IPS DF 6.9 (cell line): ENCODE results near the gene TMEM60.

ENCODE experiments used
- DNase-seq: peaks from one replicate; pipeline ENCODE4 v3.0.0-alpha.2; 2013; ENCODE audit warnings: low read depth, low spot score
- H3K27ac ChIP-seq: one replicate; pipeline ENCODE4 v1.5.1; 2013; ENCODE audit warnings: low read length, control low read depth
- H3K27me3 ChIP-seq: 2 replicates; pipeline ENCODE4 v1.6.1; 2013; ENCODE audit warnings: mild to moderate bottlenecking, low read length; ENCODE audit not compliant: control insufficient read depth, insufficient read depth
- H3K36me3 ChIP-seq: 2 replicates; pipeline ENCODE4 v1.6.1; 2013; ENCODE audit warnings: low read length; ENCODE audit not compliant: control insufficient read depth, insufficient read depth
- H3K4me1 ChIP-seq: 2 replicates; pipeline ENCODE4 v1.6.1; 2013; ENCODE audit warnings: low read length; ENCODE audit not compliant: control insufficient read depth, insufficient read depth
- H3K4me3 ChIP-seq: 2 replicates; pipeline ENCODE4 v1.5.1; 2013; ENCODE audit warnings: mild to moderate bottlenecking, low read length
- H3K9me3 ChIP-seq: 2 replicates; pipeline ENCODE4 v1.6.1; 2013; ENCODE audit warnings: low read length, inconsistent platforms; ENCODE audit not compliant: control insufficient read depth, insufficient read depth
- WGBS: extraction: QIAGEN DNeasy Blood & Tissue Kit; methylation state at CpG from one replicate; pipeline ENCODE4 v1.1.7; 2013; ENCODE audit warnings: mixed read lengths, missing lambda C conversion rate; ENCODE audit not compliant: insufficient read length, insufficient coverage; 5-methylcytosine and 5-hydroxymethylcytosine counted together

Gene TMEM60

DNA sequence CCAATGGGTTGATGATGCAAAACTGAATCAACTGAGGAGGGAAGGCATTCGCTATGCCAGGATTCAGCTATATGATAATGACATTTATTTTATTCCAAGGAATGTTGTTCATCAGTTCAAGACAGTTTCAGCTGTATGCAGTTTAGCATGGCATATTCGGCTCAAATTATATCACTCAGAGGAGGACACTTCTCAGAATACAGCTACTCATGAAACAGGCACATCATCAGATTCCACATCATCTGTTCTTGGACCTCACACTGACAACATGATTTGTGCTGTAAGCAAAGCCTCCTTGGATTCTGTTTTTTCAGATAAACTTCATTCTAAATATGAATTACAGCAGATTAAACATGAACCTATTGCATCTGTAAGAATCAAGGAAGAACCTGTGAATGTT is 19.7 kb downstream of the TMEM60 start:
- no peak for DNase-seq
- WGBS = no CpG with 5 or more reads among the region's 2 CpGs
- no peaks in the 10 kb centered on the region for H3K36me3 ChIP-seq
- no peak overlapping the region for H3K4me3 ChIP-seq
- H3K27ac ChIP-seq = no peak overlapping the region
- H3K4me1 ChIP-seq = no peaks in the 10 kb centered on the region
- H3K27me3 ChIP-seq = no peaks in the 10 kb centered on the region
- no peaks in the 10 kb centered on the region for H3K9me3 ChIP-seq

DNA sequence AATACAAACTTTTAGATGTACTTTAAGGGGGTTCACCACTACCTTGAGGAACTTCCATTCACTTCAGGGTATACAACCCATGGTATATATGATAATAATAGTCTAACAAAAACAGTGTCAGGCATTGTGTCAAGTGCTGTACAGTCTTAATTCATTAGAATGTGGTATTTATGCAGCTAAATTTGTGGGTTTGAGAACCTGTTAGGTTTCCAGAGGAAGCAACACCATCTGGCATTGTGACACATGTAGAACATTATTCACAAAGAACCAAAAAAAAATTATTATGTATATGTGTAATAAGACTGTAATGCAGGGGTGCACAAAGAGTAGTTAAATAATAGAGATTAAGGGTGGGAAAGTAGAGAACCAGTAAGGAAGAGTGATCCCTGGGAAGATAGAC is 26.3 kb downstream of the TMEM60 start:
- Histone ChIP-seq H3K36me3 (no peaks in the 10 kb centered on the region), H3K27me3 (no peaks in the 10 kb centered on the region), H3K27ac (no peak overlapping the region), H3K4me3 (no peak overlapping the region), H3K4me1 (no peaks in the 10 kb centered on the region), H3K9me3 (no peaks in the 10 kb centered on the region; the same call in 1 of the 2 replicates)
- DNase-seq = no peak

DNA sequence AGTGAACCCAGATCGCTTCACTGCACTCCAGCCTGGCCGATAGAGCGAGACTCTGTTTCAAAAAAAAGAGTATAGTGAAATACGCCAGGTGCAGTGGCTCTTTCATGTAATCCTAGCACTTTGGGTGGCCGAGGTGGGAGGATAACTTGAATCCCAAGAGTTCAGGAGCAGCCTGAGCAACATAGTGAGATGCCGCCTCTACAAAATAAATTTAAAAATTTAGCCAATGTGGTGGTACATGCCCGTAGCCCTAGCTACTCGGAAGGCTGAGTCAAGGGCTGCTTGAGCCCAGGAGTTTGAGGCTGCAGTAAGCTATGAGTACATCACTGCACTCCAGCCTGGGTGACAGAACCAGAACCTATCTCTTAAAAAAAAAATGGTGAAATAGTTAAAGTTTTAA is 27.9 kb downstream of the TMEM60 start:
- H3K4me1 ChIP-seq = no peaks in the 10 kb centered on the region
- H3K27ac ChIP-seq = no peak overlapping the region
- H3K36me3 ChIP-seq = no peaks in the 10 kb centered on the region
- H3K9me3 ChIP-seq = no peaks in the 10 kb centered on the region; the same call in 1 of the 2 replicates
- H3K4me3 ChIP-seq = no peak overlapping the region
- DNase-seq = no peak
- no peaks in the 10 kb centered on the region for H3K27me3 ChIP-seq
- no CpG with 5 or more reads among the region's 8 CpGs for WGBS

DNA sequence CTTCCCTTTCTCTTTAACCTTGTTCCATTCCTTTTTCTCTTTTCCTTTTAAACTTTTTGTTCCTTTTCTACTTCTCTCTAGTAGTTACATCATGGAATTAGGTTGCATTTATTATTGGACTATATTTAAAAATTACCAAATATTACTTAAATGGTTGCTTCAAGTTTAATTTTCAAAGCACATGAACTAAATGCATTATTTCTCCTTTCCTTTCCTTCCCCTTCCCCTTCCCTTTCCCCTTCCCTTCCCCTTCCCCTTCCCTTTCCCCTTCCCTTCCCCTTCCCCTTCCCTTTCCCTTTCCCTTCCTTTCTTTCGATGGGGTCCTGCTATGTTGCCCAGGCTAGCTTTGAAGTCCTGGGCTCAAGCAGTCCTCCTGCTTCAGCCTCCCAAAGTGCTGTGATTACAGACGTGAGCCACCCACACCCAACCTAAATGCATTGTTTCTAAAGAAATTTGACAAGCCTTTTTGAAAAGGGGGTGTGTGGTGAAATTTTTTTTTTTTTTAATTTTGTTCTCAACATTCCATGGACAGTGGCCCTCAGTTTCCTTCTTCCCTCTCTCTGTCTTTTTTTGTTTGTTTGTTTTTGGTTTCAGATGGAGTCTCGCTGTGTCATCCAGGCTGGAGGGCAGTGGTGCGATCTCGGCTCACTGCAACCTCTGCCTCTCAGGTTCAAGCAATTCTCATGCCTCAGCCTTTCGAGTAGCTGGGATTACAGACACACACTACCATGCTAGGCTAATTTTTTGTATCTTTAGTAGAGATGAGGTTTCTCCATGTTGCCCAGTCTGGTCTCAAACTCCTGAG is 31.2 kb downstream of the TMEM60 start:
- H3K27ac ChIP-seq = no peak overlapping the region
- DNase-seq = no peak
- no peaks in the 10 kb centered on the region for H3K4me1 ChIP-seq
- no peaks in the 10 kb centered on the region for H3K36me3 ChIP-seq
- no CpG with 5 or more reads among the region's 6 CpGs for WGBS
- no peak overlapping the region for H3K4me3 ChIP-seq
- no peaks in the 10 kb centered on the region; the same call in 1 of the 2 replicates for H3K9me3 ChIP-seq
- H3K27me3 ChIP-seq = no peaks in the 10 kb centered on the region

DNA sequence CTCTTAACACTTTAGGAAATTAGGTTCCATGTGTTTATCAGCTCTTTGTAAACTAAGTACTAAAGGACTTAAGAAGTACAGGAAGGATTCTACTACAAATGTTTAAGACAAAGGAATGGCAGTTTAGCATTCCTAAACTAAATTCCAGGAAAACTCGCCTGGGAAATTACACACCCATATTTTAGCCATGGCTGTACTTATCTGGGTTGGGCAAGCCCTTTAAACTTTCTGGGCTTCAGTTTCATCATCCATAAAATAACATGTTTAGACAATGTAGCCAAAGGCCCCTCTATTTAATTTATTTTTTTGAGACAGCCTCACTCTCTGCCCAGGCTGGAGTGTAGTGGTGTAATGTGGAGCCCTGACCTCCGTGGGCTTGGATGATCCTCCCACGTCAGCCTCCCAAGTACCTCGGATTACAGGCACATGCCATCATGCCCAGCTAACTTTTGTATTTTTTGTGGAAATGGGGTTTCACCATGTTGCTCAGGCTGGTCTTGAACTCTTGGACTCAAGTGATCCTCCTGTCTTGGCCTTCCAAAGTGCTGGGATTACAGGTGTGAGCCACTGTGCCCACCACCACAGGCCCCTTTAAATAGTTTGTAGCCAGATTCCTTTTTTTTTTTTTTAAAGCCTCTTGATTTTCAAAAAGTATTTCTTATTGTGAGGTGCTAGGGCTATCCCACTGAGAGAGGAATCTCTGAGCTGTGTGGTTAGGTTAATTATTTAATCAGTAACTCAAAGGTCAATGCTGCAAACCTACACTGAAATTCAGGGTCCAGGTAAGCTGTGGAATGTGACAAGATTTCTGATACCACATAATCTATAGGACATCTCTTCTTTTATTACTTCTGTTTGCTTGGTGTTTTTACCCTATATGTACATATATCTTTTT is 32.1 kb downstream of the TMEM60 start:
- no peak for DNase-seq
- H3K4me1 ChIP-seq = no peaks in the 10 kb centered on the region
- H3K36me3 ChIP-seq = no peaks in the 10 kb centered on the region
- no peaks in the 10 kb centered on the region; the same call in 1 of the 2 replicates for H3K9me3 ChIP-seq
- no peak overlapping the region for H3K4me3 ChIP-seq
- no peaks in the 10 kb centered on the region for H3K27me3 ChIP-seq
- no CpG with 5 or more reads among the region's 4 CpGs for WGBS
- H3K27ac ChIP-seq = no peak overlapping the region

DNA sequence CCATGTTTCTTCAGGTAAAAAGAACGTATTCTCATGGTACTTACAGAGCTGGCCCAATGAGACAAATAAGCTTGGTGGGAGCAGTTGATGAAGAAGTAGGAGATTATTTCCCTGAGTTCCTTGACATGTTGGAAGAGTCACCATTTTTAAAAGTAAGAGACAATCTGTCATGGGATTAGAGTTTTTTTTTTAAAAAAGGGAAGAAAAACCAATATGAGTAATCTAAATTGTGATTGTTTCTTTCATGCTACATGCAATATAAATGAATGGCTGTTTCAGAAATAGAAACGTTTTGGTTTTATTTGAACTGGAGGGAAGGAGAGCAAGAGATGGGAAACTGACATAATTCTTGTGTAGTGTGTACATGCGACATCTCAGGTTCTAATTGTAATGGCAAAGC is 32.8 kb downstream of the TMEM60 start:
- no peak overlapping the region for H3K4me3 ChIP-seq
- WGBS = no CpG with 5 or more reads among the region's 3 CpGs
- H3K27me3 ChIP-seq = no peaks in the 10 kb centered on the region
- H3K36me3 ChIP-seq = no peaks in the 10 kb centered on the region
- no peak for DNase-seq
- H3K4me1 ChIP-seq = no peaks in the 10 kb centered on the region
- H3K9me3 ChIP-seq = no peaks in the 10 kb centered on the region; the same call in 1 of the 2 replicates
- no peak overlapping the region for H3K27ac ChIP-seq

DNA sequence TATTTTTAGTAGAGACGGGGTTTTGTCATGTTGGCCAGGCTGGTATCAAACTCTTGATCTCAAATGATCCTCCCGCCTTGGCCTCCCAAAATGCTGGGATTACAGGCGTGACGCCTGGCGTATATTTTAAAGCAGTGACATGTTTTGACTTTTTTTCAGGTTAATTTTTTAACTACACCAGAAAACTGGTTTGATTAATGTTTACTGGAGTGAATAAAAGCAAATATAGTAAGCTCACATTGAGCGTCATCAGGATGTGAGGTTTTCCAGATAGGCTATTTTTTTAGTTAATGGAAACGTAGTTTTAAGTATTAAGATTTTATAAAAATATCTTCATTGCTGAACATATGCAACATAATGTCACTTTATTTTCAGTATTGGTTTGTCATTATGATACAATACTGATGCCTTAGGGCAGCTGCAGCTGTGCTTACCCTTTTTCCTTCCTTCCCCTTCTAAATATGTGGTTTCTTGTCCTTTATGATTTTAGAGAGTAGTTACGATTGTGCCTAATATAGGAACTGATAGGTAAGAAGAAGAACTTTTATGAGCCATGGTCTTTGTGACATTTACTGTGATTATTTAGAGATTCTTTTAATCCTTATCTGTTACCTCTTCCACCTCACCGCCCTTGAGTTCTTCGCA is 37.3 kb downstream of the TMEM60 start:
- Histone ChIP-seq H3K27ac (no peak overlapping the region), H3K36me3 (no peaks in the 10 kb centered on the region), H3K27me3 (no peaks in the 10 kb centered on the region), H3K4me1 (no peaks in the 10 kb centered on the region), H3K4me3 (no peak overlapping the region), H3K9me3 (no peaks in the 10 kb centered on the region)
- no peak for DNase-seq
- WGBS = no CpG with 5 or more reads among the region's 10 CpGs

DNA sequence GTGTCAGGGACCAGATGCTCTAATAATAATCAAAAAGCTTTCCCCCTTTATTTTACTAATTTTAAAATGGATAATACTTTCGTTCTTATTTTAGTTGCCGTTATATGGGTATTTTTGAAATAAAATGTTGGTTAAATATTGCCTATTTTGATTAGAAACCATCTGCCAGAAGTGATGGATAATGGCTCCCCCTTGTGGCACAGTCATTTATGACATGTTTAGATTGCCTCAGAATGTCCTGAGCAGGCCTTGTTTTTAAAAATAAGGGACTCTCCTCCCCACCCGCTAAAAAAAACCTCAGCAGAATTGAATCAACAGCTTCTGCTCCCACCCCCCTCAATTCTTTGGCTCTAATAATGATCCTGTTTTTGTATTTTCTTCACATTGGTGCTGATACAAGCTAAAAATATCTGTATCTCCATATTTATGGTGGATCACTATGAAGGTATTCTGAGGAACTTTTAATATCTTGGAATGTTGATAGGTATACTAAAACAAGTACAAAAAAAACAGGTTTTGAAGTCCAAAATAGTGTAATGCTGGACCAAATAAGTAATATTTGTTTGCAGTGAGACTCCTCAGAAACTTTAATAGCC is 38.8 kb downstream of the TMEM60 start:
- no peak overlapping the region for H3K27ac ChIP-seq
- no peaks in the 10 kb centered on the region for H3K4me1 ChIP-seq
- no peaks in the 10 kb centered on the region for H3K36me3 ChIP-seq
- WGBS = no CpG with 5 or more reads among the region's 3 CpGs
- no peaks in the 10 kb centered on the region for H3K9me3 ChIP-seq
- peak; percentile 67 for DNase-seq
- H3K4me3 ChIP-seq = no peak overlapping the region
- no peaks in the 10 kb centered on the region for H3K27me3 ChIP-seq

DNA sequence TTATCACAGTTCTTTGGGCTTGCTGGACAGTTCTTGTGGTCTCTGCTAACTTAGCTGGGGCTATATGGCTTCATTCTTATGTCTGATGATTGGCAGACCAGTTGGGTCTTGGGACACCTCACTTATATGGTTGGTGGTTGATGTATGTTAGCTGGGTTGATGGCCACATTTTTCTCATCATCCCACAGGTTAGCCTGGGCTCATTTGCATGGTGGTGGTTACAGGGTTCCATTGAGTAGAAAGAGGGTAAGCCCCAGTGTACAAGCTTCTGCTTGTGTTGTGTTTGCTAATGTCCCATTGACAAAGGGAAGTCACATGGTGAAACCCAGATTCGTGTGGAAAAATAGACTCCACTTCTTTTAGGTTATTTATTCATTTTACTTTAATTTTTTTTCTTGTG is 40.6 kb downstream of the TMEM60 start:
- DNase-seq = no peak

DNA sequence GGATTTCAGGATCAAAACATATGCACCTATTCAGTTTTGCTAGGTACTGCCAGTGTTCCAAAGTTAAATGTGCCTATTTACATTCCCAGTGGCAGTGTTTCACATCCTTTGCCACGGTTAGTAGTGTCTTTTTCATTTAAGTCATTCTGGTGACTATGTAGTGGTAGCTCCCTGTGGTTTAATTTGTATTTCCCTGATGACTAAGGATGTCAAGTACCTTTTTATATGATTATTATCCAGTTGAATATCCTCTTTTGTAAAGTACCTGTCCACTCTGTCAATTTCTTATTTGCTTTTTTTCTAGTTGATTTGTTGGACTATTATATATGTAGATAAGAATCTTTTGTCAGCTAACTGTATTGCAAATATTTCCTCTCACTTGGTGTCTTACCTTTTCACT is 45.1 kb downstream of the TMEM60 start:
- no peaks in the 10 kb centered on the region for H3K27me3 ChIP-seq
- no peak overlapping the region for H3K4me3 ChIP-seq
- no CpG with 5 or more reads among the region's 1 CpG for WGBS
- H3K27ac ChIP-seq = no peak overlapping the region
- no peaks in the 10 kb centered on the region for H3K9me3 ChIP-seq
- no peak for DNase-seq
- H3K4me1 ChIP-seq = no peaks in the 10 kb centered on the region
- no peaks in the 10 kb centered on the region for H3K36me3 ChIP-seq

More for the DNA sequence above, 40.6 kb downstream of the TMEM60 start:
- Histone ChIP-seq H3K4me3 (no peak overlapping the region), H3K9me3 (no peaks in the 10 kb centered on the region), H3K4me1 (no peaks in the 10 kb centered on the region), H3K27ac (no peak overlapping the region), H3K27me3 (no peaks in the 10 kb centered on the region), H3K36me3 (no peaks in the 10 kb centered on the region)
- no CpG with 5 or more reads among the region's 1 CpG for WGBS
